Measurements from ENCODE around the gene SUPT5H. TPM values are rescaled to one million over a fixed set of nuclear protein-coding genes. Genes with fewer than 3 reads are reported as not detected.

The SUPT5H gene
- total and polyA plus RNA-seq, 2 of the 13 experiments (the other 11 are each of a cell fraction or from before 2014, with no cell fraction given) = 48.2 to 51.7 TPM

GRCh38 chr19:39499932-39500331 lies 54.5 kb downstream of the SUPT5H start:
- FAIRE-seq (no peak), DNase-seq (ENCODE audit: low spot score) (no peak), ATAC-seq (no peak)
- intact Hi-C loops (cut with micrococcal nuclease; ENCODE audit: unreplicated experiment) = no loop called here
- WGBS (ENCODE audit: low lambda C conversion rate) = 56% methylated on average over 8 of the region's 8 CpGs
- H3K79me2 ChIP-seq (ENCODE audit: insufficient read depth, low read length) = no peaks in the 10 kb centered on the region
- H2AFZ ChIP-seq (ENCODE audit: low read length) = no peak overlapping the region
- CTCF ChIA-PET (ENCODE audit: low intra/inter-chr PET ratio, low total read pairs) = no interaction called here
- H3K9ac ChIP-seq (ENCODE audit: insufficient read depth, low read depth, low read length) = no peak overlapping the region
- H3K4me3 ChIP-seq (replicated peaks in 1 of 3; ENCODE audit: insufficient read depth in 1 of 3, low read depth in 2 of 3, low read length in 3 of 3) = no peak overlapping the region
- no peaks in the 10 kb centered on the region for H3K9me3 ChIP-seq (ENCODE audit: low read length)
- no peak overlapping the region for H3K4me2 ChIP-seq (ENCODE audit: low read depth, low read length)
- no TSS peak for BruUV-seq (replicated peaks)
- no peak overlapping the region for H3K27ac ChIP-seq (ENCODE audit: extremely low read length, insufficient read depth, low read length)
- in situ Hi-C loops (cut with HindIII; ENCODE audit: extremely low pct_ligation_motif_present, low pct_unique_long_range_greater_than_20kb) = loop anchor here (5.0 kb wide), 1 partner anchor 32 kb away; the partner anchor contains the start of gene EID2B
- H3K36me3 ChIP-seq (replicated peaks in 1 of 2; ENCODE audit: control insufficient read depth in 1 of 2, insufficient read depth in 2 of 2, low read length in 2 of 2) = no peaks in the 10 kb centered on the region
- POLR2A ChIA-PET = no interaction called here
- H3K4me1 ChIP-seq (ENCODE audit: insufficient read depth, low read length) = peaks cover 30% of the 10 kb centered on the region
- TF ChIP-seq RARA (CRISPR knock-in tag; IDR thresholded peaks at IDR 0.05) (no peak), CBX1 (IDR thresholded peaks at IDR 0.05; ENCODE audit: low read depth) (no peak)
- TF ChIP-seq, protein P1, sequence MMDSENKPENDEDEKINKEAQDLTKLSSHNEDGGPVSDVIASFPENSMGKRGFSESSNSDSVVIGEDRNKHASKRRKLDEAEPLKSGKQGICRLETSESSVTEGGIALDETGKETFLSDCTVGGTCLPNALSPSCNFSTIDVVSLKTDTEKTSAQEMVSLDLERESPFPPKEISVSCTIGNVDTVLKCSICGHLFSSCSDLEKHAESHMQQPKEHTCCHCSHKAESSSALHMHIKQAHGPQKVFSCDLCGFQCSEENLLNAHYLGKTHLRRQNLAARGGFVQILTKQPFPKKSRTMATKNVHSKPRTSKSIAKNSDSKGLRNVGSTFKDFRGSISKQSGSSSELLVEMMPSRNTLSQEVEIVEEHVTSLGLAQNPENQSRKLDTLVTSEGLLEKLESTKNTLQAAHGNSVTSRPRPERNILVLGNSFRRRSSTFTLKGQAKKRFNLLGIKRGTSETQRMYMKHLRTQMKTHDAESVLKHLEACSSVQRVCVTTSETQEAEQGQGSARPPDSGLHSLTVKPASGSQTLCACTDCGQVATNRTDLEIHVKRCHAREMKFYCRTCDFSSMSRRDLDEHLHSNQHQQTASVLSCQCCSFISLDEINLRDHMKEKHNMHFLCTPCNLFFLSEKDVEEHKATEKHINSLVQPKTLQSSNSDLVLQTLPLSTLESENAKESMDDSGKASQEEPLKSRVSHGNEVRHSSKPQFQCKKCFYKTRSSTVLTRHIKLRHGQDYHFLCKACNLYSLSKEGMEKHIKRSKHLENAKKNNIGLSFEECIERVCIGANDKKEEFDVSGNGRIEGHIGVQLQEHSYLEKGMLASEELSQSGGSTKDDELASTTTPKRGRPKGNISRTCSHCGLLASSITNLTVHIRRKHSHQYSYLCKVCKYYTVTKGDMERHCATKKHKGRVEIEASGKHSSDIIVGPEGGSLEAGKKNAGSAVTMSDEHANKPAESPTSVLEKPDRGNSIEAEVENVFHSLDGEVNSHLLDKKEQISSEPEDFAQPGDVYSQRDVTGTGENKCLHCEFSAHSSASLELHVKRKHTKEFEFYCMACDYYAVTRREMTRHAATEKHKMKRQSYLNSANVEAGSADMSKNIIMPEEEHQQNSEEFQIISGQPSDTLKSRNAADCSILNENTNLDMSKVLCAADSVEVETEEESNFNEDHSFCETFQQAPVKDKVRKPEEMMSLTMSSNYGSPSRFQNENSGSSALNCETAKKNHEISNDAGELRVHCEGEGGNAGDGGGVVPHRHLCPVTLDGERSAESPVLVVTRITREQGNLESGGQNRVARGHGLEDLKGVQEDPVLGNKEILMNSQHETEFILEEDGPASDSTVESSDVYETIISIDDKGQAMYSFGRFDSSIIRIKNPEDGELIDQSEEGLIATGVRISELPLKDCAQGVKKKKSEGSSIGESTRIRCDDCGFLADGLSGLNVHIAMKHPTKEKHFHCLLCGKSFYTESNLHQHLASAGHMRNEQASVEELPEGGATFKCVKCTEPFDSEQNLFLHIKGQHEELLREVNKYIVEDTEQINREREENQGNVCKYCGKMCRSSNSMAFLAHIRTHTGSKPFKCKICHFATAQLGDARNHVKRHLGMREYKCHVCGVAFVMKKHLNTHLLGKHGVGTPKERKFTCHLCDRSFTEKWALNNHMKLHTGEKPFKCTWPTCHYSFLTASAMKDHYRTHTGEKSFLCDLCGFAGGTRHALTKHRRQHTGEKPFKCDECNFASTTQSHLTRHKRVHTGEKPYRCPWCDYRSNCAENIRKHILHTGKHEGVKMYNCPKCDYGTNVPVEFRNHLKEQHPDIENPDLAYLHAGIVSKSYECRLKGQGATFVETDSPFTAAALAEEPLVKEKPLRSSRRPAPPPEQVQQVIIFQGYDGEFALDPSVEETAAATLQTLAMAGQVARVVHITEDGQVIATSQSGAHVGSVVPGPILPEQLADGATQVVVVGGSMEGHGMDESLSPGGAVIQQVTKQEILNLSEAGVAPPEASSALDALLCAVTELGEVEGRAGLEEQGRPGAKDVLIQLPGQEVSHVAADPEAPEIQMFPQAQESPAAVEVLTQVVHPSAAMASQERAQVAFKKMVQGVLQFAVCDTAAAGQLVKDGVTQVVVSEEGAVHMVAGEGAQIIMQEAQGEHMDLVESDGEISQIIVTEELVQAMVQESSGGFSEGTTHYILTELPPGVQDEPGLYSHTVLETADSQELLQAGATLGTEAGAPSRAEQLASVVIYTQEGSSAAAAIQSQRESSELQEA (CRISPR knock-in tag; IDR thresholded peaks at IDR 0.05; ENCODE audit: not compliant biosample characterization) = no peak
- no peaks in the 10 kb centered on the region for H4K20me1 ChIP-seq (ENCODE audit: insufficient read depth, low read length)
- H3K27me3 ChIP-seq (ENCODE audit: control insufficient read depth in 1 of 2, insufficient read depth in 2 of 2, low read length in 2 of 2) = peaks cover 15 to 55% of the 10 kb centered on the region in 2 experiments
